ENCODE data around the gene ASB15.

GRCh38 chr7:123673752-123674398, 72.3 kb downstream of the ASB15 start:
- TF ChIP-seq REST (IDR thresholded peaks at IDR 0.05; ENCODE audit: insufficient read depth in 1 of 2, low read depth in 2 of 2, low read length in 2 of 2) (no peak), POLR2AphosphoS5 (IDR thresholded peaks at IDR 0.05; ENCODE audit: low read depth, low read length) (no peak), TAF1 (IDR thresholded peaks at IDR 0.05; ENCODE audit: borderline replicate concordance, insufficient read depth, low read length) (no peak), SIN3A (IDR thresholded peaks at IDR 0.05; ENCODE audit: borderline replicate concordance, insufficient read depth, low read length) (no peak)

All from PFSK-1 (cell line).